DOHH2 (cell line): Measurements from ENCODE around the gene C4orf33.

Experiments
- EZH2phosphoT487 ChIP-seq: fragments of 200-600 bp; sonication (generic); IDR thresholded peaks from 2 replicates; pipeline ENCODE4 v1.6.1; 2017; ENCODE audit warnings: borderline replicate concordance, mild to moderate bottlenecking, antibody characterized with exemption, low read length, moderate library complexity, mixed read lengths
- TF ChIP-seq, protein P1 (sequence below): fragments of 200-600 bp; sonication (generic); IDR thresholded peaks from one replicate; pipeline ENCODE4 v1.5.1; 2014; ENCODE audit warnings: antibody characterized with exemption, mild to moderate bottlenecking, low read depth, low read length; ENCODE audit not compliant: poor library complexity, severe bottlenecking

DNA sequence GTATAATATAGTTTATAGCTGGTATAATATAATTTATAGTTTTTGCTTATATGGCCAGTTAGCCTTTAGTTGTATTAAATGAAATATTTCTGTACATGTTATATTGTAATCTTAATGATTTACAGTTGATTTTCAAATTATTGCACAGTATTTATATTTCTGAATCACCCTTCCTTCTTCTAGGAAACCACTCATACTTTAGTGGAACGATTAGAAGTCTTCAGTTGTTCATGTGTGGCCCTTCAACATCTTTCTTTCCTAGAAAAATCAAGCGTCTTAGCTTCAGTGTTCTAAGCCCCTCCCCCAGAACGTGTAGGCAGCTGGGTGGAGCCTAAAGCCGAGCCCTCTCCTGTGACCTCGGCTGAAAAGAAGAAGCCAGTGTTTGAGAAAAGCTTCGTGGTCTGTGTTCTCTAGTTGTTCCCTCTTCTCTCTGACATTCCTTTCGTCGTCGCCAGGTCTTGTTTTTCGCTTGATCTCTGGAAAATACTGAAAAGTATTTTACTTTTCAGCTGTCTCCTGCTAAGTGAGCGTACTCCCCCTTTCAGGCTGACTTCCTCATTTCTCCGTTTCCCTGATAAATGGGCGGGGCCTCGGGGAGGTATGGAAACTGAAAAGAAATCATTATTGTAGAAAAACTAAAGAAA is at the start of gene C4orf33:
- TF ChIP-seq, protein P1, sequence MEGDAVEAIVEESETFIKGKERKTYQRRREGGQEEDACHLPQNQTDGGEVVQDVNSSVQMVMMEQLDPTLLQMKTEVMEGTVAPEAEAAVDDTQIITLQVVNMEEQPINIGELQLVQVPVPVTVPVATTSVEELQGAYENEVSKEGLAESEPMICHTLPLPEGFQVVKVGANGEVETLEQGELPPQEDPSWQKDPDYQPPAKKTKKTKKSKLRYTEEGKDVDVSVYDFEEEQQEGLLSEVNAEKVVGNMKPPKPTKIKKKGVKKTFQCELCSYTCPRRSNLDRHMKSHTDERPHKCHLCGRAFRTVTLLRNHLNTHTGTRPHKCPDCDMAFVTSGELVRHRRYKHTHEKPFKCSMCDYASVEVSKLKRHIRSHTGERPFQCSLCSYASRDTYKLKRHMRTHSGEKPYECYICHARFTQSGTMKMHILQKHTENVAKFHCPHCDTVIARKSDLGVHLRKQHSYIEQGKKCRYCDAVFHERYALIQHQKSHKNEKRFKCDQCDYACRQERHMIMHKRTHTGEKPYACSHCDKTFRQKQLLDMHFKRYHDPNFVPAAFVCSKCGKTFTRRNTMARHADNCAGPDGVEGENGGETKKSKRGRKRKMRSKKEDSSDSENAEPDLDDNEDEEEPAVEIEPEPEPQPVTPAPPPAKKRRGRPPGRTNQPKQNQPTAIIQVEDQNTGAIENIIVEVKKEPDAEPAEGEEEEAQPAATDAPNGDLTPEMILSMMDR: no peak
- TF ChIP-seq EZH2phosphoT487: no peak
